Glutamatergic neuron (in vitro differentiated cells): ENCODE results near the gene TANC2. TPM values are rescaled to one million over a fixed set of nuclear protein-coding genes. Genes with fewer than 3 reads are reported as not detected.

Source experiments
- DNase-seq: peaks from one replicate; pipeline ENCODE4 v3.0.0; 2022
- H3K27ac Mint-ChIP-seq: one replicate; pipeline ENCODE4 v1.8.0; 2020; ENCODE audit warnings: mild to moderate bottlenecking, mixed read lengths, inconsistent platforms; ENCODE audit not compliant: unreplicated experiment
- H3K27me3 Mint-ChIP-seq: one replicate; pipeline ENCODE4 v1.8.0; 2020; ENCODE audit warnings: mild to moderate bottlenecking, moderate library complexity, mixed read lengths, inconsistent platforms; ENCODE audit not compliant: unreplicated experiment
- H3K36me3 Mint-ChIP-seq: one replicate; pipeline ENCODE4 v1.8.0; 2020; ENCODE audit warnings: mild to moderate bottlenecking, mixed read lengths, inconsistent platforms; ENCODE audit not compliant: unreplicated experiment
- H3K4me1 Mint-ChIP-seq: one replicate; pipeline ENCODE4 v1.8.0; 2020; ENCODE audit warnings: mild to moderate bottlenecking, low read depth, mixed read lengths, inconsistent platforms; ENCODE audit not compliant: unreplicated experiment
- H3K4me3 Mint-ChIP-seq: one replicate; pipeline ENCODE4 v1.8.0; 2020; ENCODE audit warnings: mild to moderate bottlenecking, mixed read lengths, inconsistent platforms; ENCODE audit not compliant: unreplicated experiment
- H3K9me3 Mint-ChIP-seq: one replicate; pipeline ENCODE4 v1.8.0; 2020; ENCODE audit warnings: mild to moderate bottlenecking, moderate library complexity, mixed read lengths, inconsistent platforms; ENCODE audit not compliant: unreplicated experiment
- CTCF ChIP-seq: fragments of 200-600 bp; sonication (generic); IDR thresholded peaks from one replicate; pipeline ENCODE4 v1.5.0; 2021; ENCODE audit not compliant: partially characterized antibody, unreplicated experiment
- total RNA-seq: library from RNA; stranded (reverse); fragmentation: NEBNext Ultra II Directional; extraction: Animal tissue kit (Norgen Biotek cat#: 25700); gene quantifications from one replicate; pipeline ENCODE4 v1.2.1, GENCODE V29; 2021; ENCODE audit not compliant: unreplicated experiment

The TANC2 gene
- total RNA-seq, 1 donor from 2014 or later: 136 TPM

- Mint-ChIP-seq H3K27ac (no peak overlapping the region), H3K27me3 (no peaks in the 10 kb centered on the region), H3K4me3 (no peak overlapping the region), H3K36me3 (no peaks in the 10 kb centered on the region), H3K9me3 (no peaks in the 10 kb centered on the region), H3K4me1 (peaks cover 12% of the 10 kb centered on the region)
- DNase-seq: no peak
- TF ChIP-seq CTCF: no peak
Measured at GRCh38 chr17:62931101-62931500, 34.9 kb upstream of the TANC2 start.

GRCh38 chr17:62933501-62934385 lies 32.3 kb upstream of the TANC2 start:
- no peak for TF ChIP-seq CTCF
- H3K9me3 Mint-ChIP-seq: no peaks in the 10 kb centered on the region
- no peaks in the 10 kb centered on the region for H3K36me3 Mint-ChIP-seq
- no peaks in the 10 kb centered on the region for H3K27me3 Mint-ChIP-seq
- no peak overlapping the region for H3K27ac Mint-ChIP-seq
- no peak overlapping the region for H3K4me3 Mint-ChIP-seq
- DNase-seq: no peak
- H3K4me1 Mint-ChIP-seq: peaks cover 12% of the 10 kb centered on the region

GRCh38 chr17:62935098-62935497 lies 30.9 kb upstream of the TANC2 start:
- Mint-ChIP-seq H3K27me3 (no peaks in the 10 kb centered on the region), H3K4me1 (peaks cover 12% of the 10 kb centered on the region)

GRCh38 chr17:62935523-62935922 lies 30.5 kb upstream of the TANC2 start:
- Mint-ChIP-seq H3K9me3 (no peaks in the 10 kb centered on the region), H3K27ac (no peak overlapping the region), H3K4me1 (peaks cover 12% of the 10 kb centered on the region), H3K27me3 (no peaks in the 10 kb centered on the region), H3K4me3 (no peak overlapping the region), H3K36me3 (no peaks in the 10 kb centered on the region)
- no peak for DNase-seq
- TF ChIP-seq CTCF: no peak

More at GRCh38 chr17:62935098-62935497, 30.9 kb upstream of the TANC2 start:
- Mint-ChIP-seq H3K4me3 (no peak overlapping the region), H3K36me3 (no peaks in the 10 kb centered on the region), H3K9me3 (no peaks in the 10 kb centered on the region), H3K27ac (no peak overlapping the region)
- TF ChIP-seq CTCF: no peak
- no peak for DNase-seq

- H3K9me3 Mint-ChIP-seq: peaks cover 2% of the 10 kb centered on the region
- TF ChIP-seq CTCF: no peak
- peaks cover 12% of the 10 kb centered on the region for H3K4me1 Mint-ChIP-seq
- H3K36me3 Mint-ChIP-seq: peaks cover 11% of the 10 kb centered on the region
- H3K4me3 Mint-ChIP-seq: no peak overlapping the region
- no peak for DNase-seq
- no peaks in the 10 kb centered on the region for H3K27me3 Mint-ChIP-seq
- H3K27ac Mint-ChIP-seq: no peak overlapping the region
Measured at GRCh38 chr17:62937606-62938005, 28.4 kb upstream of the TANC2 start.
